ENCODE measurements around the gene NIPBL.

Gene NIPBL

GRCh38 chr5:37109338-37109737 is 232.8 kb downstream of the NIPBL start:
- no peak for DNase-seq

DNA sequence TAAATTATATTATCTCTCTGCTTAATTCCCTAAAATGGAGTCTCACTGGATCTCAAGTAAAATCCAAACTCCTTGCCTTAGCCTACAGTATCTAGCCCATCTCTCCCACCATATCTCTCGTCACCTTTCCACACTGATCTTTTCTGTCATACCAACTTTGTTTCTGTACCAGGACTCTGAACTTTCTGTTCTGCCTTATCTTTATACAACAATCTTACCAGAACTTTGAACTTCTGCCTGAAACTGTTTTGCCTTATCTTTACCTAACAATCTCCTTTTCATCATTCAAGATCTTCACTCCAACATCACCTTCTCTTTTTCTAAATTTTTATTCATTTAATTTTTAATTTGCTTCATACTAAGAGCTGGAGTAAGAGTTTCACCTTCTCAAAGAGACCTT is 233.6 kb downstream of the NIPBL start:
- no peak for DNase-seq

- DNase-seq, result peak; percentile 85
These were observed 235.1 kb downstream of the NIPBL start for GRCh38 chr5:37111426-37112382.

GRCh38 chr5:37112383-37112991 is 235.9 kb downstream of the NIPBL start:
- DNase-seq, result peak; percentile 23
